Measurements from ENCODE around the gene ZAP70.

- no peak for TF ChIP-seq EZH2 (IDR thresholded peaks at IDR 0.05; ENCODE audit: low read length)
- TF ChIP-seq, protein P1, sequence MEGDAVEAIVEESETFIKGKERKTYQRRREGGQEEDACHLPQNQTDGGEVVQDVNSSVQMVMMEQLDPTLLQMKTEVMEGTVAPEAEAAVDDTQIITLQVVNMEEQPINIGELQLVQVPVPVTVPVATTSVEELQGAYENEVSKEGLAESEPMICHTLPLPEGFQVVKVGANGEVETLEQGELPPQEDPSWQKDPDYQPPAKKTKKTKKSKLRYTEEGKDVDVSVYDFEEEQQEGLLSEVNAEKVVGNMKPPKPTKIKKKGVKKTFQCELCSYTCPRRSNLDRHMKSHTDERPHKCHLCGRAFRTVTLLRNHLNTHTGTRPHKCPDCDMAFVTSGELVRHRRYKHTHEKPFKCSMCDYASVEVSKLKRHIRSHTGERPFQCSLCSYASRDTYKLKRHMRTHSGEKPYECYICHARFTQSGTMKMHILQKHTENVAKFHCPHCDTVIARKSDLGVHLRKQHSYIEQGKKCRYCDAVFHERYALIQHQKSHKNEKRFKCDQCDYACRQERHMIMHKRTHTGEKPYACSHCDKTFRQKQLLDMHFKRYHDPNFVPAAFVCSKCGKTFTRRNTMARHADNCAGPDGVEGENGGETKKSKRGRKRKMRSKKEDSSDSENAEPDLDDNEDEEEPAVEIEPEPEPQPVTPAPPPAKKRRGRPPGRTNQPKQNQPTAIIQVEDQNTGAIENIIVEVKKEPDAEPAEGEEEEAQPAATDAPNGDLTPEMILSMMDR (optimal IDR thresholded peaks at IDR 0.05 in 1 of 3, IDR thresholded peaks at IDR 0.05 in 1 of 3, conservative IDR thresholded peaks at IDR 0.05 in 1 of 3; ENCODE audit: extremely low read depth in 1 of 3, insufficient read depth in 2 of 3, low read length in 3 of 3), result no peak
These were observed 2.7 kb downstream of the ZAP70 start for GRCh38 chr2:97715951-97716694.

All from keratinocyte (primary cell).